K562 (cell line): ENCODE results near the gene ERC2. TPM values are rescaled to one million over a fixed set of nuclear protein-coding genes. Genes with fewer than 3 reads are reported as not detected.

Experiments
- ATAC-seq: fragments of 200-7000 bp; cut with Tn5 transposase; 3 replicates; pipeline ENCODE4 v1.9.1; 2020; ENCODE audit warnings: moderate library complexity
- BruUV-seq: library from RNA; stranded (reverse); fragments of 400-500 nt; replicated peaks from 2 replicates; lab custom pipeline; 2021; lab: Mats Ljungman, UMichigan
- CTCF ChIA-PET: fragments of 300-600 bp; formaldehyde crosslinking; extraction: SDS; loops from one replicate; lab custom pipeline; 2021; ENCODE audit warnings: low intra/inter-chr PET ratio; lab: Yijun Ruan, JAX
- POLR2A ChIA-PET: fragments of 300-600, 350-650 bp; sonication (Branson Sonifier 250); formaldehyde crosslinking; extraction: SDS; loops from one replicate; lab custom pipeline; 2021; ENCODE audit warnings: antibody characterized with exemption, inconsistent platforms; lab: Yijun Ruan, JAX
- DNase-seq, 4 experiments: peaks; one replicate each; pipeline versions ENCODE4 v3.0.0 to v3.0.0-alpha.2; 2011 to 2018; ENCODE audit warnings: low spot score in 3 of 4, mixed read lengths in 3 of 4; ENCODE audit errors: extremely low read depth in 1 of 4
- FAIRE-seq: peaks from 2 replicates; lab custom pipeline; 2011; peaks lifted over from hg19 to GRCh38; lab: Jason Lieb, UNC
- H2AFZ ChIP-seq: 2 replicates; pipeline ENCODE4 v1.6.0; 2011; ENCODE audit warnings: low read depth, low read length, control low read depth, inconsistent platforms
- H3K27ac ChIP-seq: fragments of 200-600 bp; 3 replicates; pipeline ENCODE4 v1.8.0; 2011; ENCODE audit warnings: low read depth, mild to moderate bottlenecking, control low read depth, inconsistent platforms, low read length, moderate library complexity, mixed read lengths; ENCODE audit errors: extremely low read depth
- H3K27me3 ChIP-seq, 2 experiments: fragments of 300-600 bp in 1 of 2; 2 replicates in 1 of 2; 3 replicates in 1 of 2; pipeline versions ENCODE4 v1.6.0 to v1.8.0; 2011; ENCODE audit warnings: inconsistent platforms in 2 of 2, low read length in 2 of 2, mild to moderate bottlenecking in 1 of 2, mixed read lengths in 1 of 2, moderate library complexity in 1 of 2; ENCODE audit not compliant: control insufficient read depth in 2 of 2, insufficient read depth in 2 of 2
- H3K36me3 ChIP-seq: fragments of 300-600 bp; 3 replicates; pipeline ENCODE4 v1.8.0; 2011; ENCODE audit warnings: mild to moderate bottlenecking, low read length, inconsistent platforms; ENCODE audit not compliant: control insufficient read depth, insufficient read depth
- H3K4me1 ChIP-seq, 2 experiments: fragments of 200-600 bp in 1 of 2; replicated peaks in 1 of 2; 2 replicates in 1 of 2; 3 replicates in 1 of 2; pipeline versions ENCODE4 v1.5.1 to v1.8.0; 2011; ENCODE audit warnings: inconsistent platforms in 2 of 2, low read length in 2 of 2, mild to moderate bottlenecking in 1 of 2, mixed read lengths in 1 of 2, moderate library complexity in 1 of 2; ENCODE audit not compliant: control insufficient read depth in 2 of 2, insufficient read depth in 2 of 2
- H3K4me2 ChIP-seq: 2 replicates; pipeline ENCODE4 v1.6.1; 2011; ENCODE audit warnings: low read length, control low read depth, inconsistent platforms, mixed read lengths; ENCODE audit not compliant: insufficient read depth
- H3K4me3 ChIP-seq: fragments of 200-600 bp; sonication (generic), shearing (Covaris generic); 2 replicates; pipeline ENCODE4 v1.5.1; 2016; ENCODE audit warnings: control low read depth, inconsistent platforms
- H3K79me2 ChIP-seq: fragments of 200-600 bp; 3 replicates; pipeline ENCODE4 v1.8.0; 2011; ENCODE audit warnings: low read length, inconsistent platforms; ENCODE audit not compliant: control insufficient read depth, insufficient read depth
- H3K9ac ChIP-seq, 2 experiments: 2 replicates each; pipeline versions ENCODE4 v1.6.0 to v1.6.1; 2011; ENCODE audit warnings: low read depth in 2 of 2, low read length in 2 of 2, control low read depth in 1 of 2, inconsistent platforms in 1 of 2, mild to moderate bottlenecking in 1 of 2, mixed read lengths in 1 of 2; ENCODE audit not compliant: insufficient read depth in 1 of 2
- H3K9me1 ChIP-seq: one replicate; pipeline ENCODE4 v1.6.0; 2011; ENCODE audit warnings: inconsistent platforms, mild to moderate bottlenecking, low read length, moderate library complexity; ENCODE audit not compliant: control insufficient read depth, insufficient read depth
- H3K9me3 ChIP-seq: replicated peaks from 2 replicates; pipeline ENCODE4 v1.5.1; 2011; ENCODE audit warnings: low read depth, low read length, inconsistent platforms; ENCODE audit not compliant: control insufficient read depth, insufficient read depth
- H4K20me1 ChIP-seq: replicated peaks from 2 replicates; pipeline ENCODE4 v1.6.1; 2011; ENCODE audit warnings: low read length, inconsistent platforms, mixed read lengths; ENCODE audit not compliant: control insufficient read depth, insufficient read depth
- USF2 ChIP-seq: sonication (generic); formaldehyde crosslinking; IDR thresholded peaks from 2 replicates; pipeline ENCODE4 v1.5.0; 2020; ENCODE audit warnings: missing genetic modification reagents
- ZNF224 ChIP-seq: sonication (generic); formaldehyde crosslinking; IDR thresholded peaks from 2 replicates; pipeline ENCODE4 v1.8.0; 2022; ENCODE audit warnings: mild to moderate bottlenecking, missing genetic modification reagents
- WGBS: fragments of 100-300 bp; shearing (Covaris generic); methylation state at CpG from one replicate; pipeline ENCODE4 v1.1.6; 2016; ENCODE audit warnings: low coverage, mixed read lengths; ENCODE audit not compliant: insufficient coverage; ENCODE audit errors: missing lambda C conversion rate; 5-methylcytosine and 5-hydroxymethylcytosine counted together
- in situ Hi-C: fragments of 300-500 bp; cut with MboI; formaldehyde crosslinking; loops from 4 replicates; pipeline ENCODE4 v1.15.0; 2018; ENCODE audit warnings: inconsistent platforms, mixed read lengths
- intact Hi-C: fragments of 100-400 bp; cut with micrococcal nuclease; formaldehyde crosslinking; loops from 2 replicates; pipeline ENCODE4 v1.14.2; 2022
- polyA plus RNA-seq, 8 experiments: library from polyadenylated mRNA; depleted of rRNA in 4 of 8; stranded (reverse) in 5 of 8; unstranded in 3 of 8; fragments of >200 nt; fragmentation: Nextera tagmentation in 2 of 8; fragmentation: Illumina TruSeq in 1 of 8; extraction: Ambion mirVana in 2 of 8; extraction: Trizol in 1 of 8; gene quantifications; 2 replicates each; pipeline versions ENCODE4 v1.2.1 to v1.2.3, GENCODE V29; 2011 to 2014; ENCODE audit warnings: inconsistent platforms in 1 of 8, missing spikeins in 1 of 8
- total RNA-seq, 7 experiments: library from RNA; depleted of rRNA in 6 of 7; stranded (reverse); fragments of >200 nt in 6 of 7; fragmentation: Illumina TruSeq in 2 of 7; extraction: Trizol in 2 of 7; gene quantifications; 2 replicates each; pipeline versions ENCODE4 v1.2.1 to v1.2.3, GENCODE V29; 2011 to 2021; ENCODE audit warnings: low replicate concordance in 1 of 7

The ERC2 gene
- total and polyA plus RNA-seq, 9 of the 15 experiments (the other 6 are each of a cell fraction or from before 2014, with no cell fraction given), result 0.04 to 0.18 (median 0.07) TPM; not detected in 2

DNA sequence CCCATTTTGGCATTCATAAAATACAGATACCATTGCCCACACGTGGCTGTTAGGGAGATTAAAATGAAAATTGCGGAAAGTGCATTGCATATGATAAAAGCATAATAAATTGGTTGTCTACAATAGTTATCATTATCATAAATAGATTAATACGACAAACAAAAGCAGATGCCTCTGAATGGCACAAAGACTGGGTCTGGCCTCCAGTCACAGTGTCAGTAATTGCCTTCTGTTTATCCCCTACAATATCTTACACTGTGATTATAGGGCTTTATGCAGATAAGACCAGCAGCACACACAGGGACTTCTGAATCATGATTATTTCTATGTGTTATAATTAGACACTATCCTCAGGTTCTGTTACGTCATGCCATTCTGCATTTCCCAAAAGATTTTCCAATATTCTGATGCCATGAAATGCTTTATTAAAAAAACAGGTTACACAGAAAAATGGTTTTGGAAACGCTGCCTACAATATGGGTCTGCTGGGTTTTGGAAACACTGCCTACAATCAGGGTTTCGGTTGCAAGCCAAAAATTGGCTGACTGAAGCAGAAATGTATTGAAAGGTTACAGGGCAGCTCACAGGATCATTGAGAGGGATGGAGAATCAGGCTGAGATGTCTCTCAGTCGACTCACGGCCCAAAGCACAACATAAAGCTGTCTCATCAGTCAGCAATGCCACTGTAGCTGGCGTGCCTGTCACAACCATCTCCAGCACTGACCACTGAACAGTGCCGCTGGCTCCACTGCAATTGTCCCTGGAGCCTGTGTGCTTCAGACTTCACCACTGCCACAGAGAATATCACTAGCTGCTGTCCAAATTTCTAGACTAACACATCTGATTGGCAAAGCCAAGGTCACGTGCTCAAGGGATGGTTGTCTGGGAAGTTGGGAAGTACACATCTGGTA lies 248.1 kb downstream of the ERC2 start:
- TF ChIP-seq USF2 (CRISPR knock-in tag), result 0 out of 2 replicates have a peak, but pooled peaks have one; percentile 16
- TF ChIP-seq ZNF224, result no peak
- intact Hi-C loops, result no loop called here
- no peak overlapping the region for H3K27ac ChIP-seq
- H3K27me3 ChIP-seq, result no peaks in the 10 kb centered on the region
- no peak overlapping the region for H3K4me2 ChIP-seq
- ATAC-seq (no peak), FAIRE-seq (no peak), DNase-seq (no peak)
- CTCF ChIA-PET, result no interaction called here
- WGBS, result 0% methylated on average over 11 of the region's 11 CpGs
- H3K9me3 ChIP-seq, result no peaks in the 10 kb centered on the region
- POLR2A ChIA-PET, result no interaction called here
- H2AFZ ChIP-seq, result no peak overlapping the region
- H3K9ac ChIP-seq, result no peak overlapping the region
- no peaks in the 10 kb centered on the region for H3K4me1 ChIP-seq
- H3K4me3 ChIP-seq, result no peak overlapping the region
- no TSS peak for BruUV-seq
- in situ Hi-C loops, result no loop called here
- no peaks in the 10 kb centered on the region for H3K36me3 ChIP-seq
- H3K9me1 ChIP-seq, result no peaks in the 10 kb centered on the region
- H4K20me1 ChIP-seq, result no peaks in the 10 kb centered on the region
- H3K79me2 ChIP-seq, result no peaks in the 10 kb centered on the region
